ENCODE results near the gene THOC7. TPM values are rescaled to one million over a fixed set of nuclear protein-coding genes. Genes with fewer than 3 reads are reported as not detected.

Gene THOC7
- total and polyA plus RNA-seq, 2 experiments from 2014 or later = 61.7 to 67.3 TPM

DNA sequence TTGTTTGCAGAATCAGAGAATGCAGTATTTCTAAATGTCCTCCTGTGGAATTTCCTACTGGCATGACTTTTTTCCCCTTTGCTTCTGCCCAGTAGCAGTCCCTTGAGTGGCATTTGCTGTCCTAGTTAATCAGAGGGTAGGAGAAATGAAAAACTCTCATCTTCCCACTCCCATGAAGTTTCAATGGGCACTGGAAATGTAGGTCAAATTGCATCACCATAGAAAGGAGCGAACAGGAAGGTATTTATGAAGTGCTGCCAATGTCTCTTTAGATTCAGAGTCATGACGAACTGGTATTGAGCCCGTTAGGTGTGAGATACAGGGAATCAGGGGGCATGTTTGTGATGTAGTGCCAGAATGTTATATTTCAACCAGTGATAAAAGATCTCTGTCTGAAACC is 23.3 kb upstream of the THOC7 start:
- Histone ChIP-seq H3K4me1 (ENCODE audit: insufficient read depth) (no peaks in the 10 kb centered on the region), H3K9me3 (ENCODE audit: low read depth) (no peaks in the 10 kb centered on the region), H4K20me1 (ENCODE audit: insufficient read depth, poor library complexity, severe bottlenecking) (no peaks in the 10 kb centered on the region), H3K9me2 (replicated peaks; ENCODE audit: insufficient read depth) (no peaks in the 10 kb centered on the region), H3K36me3 (replicated peaks; ENCODE audit: insufficient read depth, low read depth) (no peaks in the 10 kb centered on the region), H2AFZ (no peak overlapping the region), H3K27me3 (no peaks in the 10 kb centered on the region), H3K4me2 (no peak overlapping the region), H3K79me2 (peaks cover 55% of the 10 kb centered on the region), H3K27ac (no peak overlapping the region), H3K4me3 (no peak overlapping the region)
- no peak for DNase-seq (ENCODE audit: low spot score)
- TF ChIP-seq EZH2 (IDR thresholded peaks at IDR 0.05; ENCODE audit: borderline replicate concordance) (no peak), EZH2phosphoT487 (IDR thresholded peaks at IDR 0.05; ENCODE audit: low read depth, severe bottlenecking, unreplicated experiment) (no peak)
- TF ChIP-seq, protein P1, sequence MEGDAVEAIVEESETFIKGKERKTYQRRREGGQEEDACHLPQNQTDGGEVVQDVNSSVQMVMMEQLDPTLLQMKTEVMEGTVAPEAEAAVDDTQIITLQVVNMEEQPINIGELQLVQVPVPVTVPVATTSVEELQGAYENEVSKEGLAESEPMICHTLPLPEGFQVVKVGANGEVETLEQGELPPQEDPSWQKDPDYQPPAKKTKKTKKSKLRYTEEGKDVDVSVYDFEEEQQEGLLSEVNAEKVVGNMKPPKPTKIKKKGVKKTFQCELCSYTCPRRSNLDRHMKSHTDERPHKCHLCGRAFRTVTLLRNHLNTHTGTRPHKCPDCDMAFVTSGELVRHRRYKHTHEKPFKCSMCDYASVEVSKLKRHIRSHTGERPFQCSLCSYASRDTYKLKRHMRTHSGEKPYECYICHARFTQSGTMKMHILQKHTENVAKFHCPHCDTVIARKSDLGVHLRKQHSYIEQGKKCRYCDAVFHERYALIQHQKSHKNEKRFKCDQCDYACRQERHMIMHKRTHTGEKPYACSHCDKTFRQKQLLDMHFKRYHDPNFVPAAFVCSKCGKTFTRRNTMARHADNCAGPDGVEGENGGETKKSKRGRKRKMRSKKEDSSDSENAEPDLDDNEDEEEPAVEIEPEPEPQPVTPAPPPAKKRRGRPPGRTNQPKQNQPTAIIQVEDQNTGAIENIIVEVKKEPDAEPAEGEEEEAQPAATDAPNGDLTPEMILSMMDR (IDR thresholded peaks at IDR 0.05; ENCODE audit: poor library complexity) = no peak
- WGBS (ENCODE audit: low lambda C conversion rate, missing lambda C conversion rate) = 95% methylated on average over 3 of the region's 3 CpGs

GRCh38 chr3:63880653-63881052 is 17.0 kb upstream of the THOC7 start:
- TF ChIP-seq EZH2 (IDR thresholded peaks at IDR 0.05; ENCODE audit: borderline replicate concordance) (no peak), EZH2phosphoT487 (IDR thresholded peaks at IDR 0.05; ENCODE audit: low read depth, severe bottlenecking, unreplicated experiment) (no peak)
- TF ChIP-seq, protein P1 (IDR thresholded peaks at IDR 0.05; ENCODE audit: poor library complexity) = no peak
- H3K79me2 ChIP-seq = peaks cover 92% of the 10 kb centered on the region
- no peak for DNase-seq (ENCODE audit: low spot score)

DNA sequence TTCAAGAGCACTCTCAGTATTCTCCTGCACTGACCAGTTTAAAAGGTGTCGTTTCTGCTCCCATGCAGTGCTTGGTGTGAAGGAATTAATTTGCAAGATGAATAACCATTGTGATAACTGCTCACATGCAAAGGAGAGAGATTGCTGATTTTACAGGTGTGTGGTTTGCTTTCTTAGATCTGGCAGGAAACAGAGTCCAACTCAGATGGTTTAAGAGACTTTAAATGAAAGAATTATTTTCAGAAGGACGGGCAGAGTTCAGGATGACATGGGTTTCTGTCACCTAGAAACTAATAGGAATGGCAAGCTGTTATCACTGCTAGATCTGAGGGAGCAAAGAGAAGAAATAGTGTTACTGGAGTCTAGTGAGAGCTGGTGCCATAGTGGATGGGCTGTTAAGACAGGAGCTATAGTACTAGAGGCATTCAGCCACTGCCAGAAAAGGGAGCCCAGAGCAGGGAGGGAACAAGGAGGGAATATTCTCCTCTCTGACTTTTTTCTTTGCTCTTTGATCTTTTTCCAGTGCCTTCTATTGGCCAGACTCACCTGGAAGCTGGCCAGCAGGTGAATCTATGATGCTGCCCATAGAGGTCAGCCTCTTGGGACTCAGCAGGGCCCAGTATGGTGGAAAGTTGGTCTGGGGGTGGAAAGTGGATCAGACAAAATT is 14.9 kb upstream of the THOC7 start:
- Histone ChIP-seq H3K4me1 (ENCODE audit: insufficient read depth) (peaks cover 19% of the 10 kb centered on the region), H3K4me2 (no peak overlapping the region), H3K9me2 (replicated peaks; ENCODE audit: insufficient read depth) (no peaks in the 10 kb centered on the region), H3K27ac (no peak overlapping the region), H2AFZ (no peak overlapping the region), H4K20me1 (ENCODE audit: insufficient read depth, poor library complexity, severe bottlenecking) (peaks cover 31% of the 10 kb centered on the region), H3K79me2 (peaks cover 92% of the 10 kb centered on the region), H3K4me3 (no peak overlapping the region), H3K9me3 (ENCODE audit: low read depth) (no peaks in the 10 kb centered on the region), H3K27me3 (no peaks in the 10 kb centered on the region), H3K36me3 (replicated peaks; ENCODE audit: insufficient read depth, low read depth) (no peaks in the 10 kb centered on the region)
- DNase-seq (ENCODE audit: low spot score) = no peak
- WGBS (ENCODE audit: low lambda C conversion rate, missing lambda C conversion rate) = 40% methylated on average over 2 of the region's 2 CpGs
- TF ChIP-seq, protein P1 (IDR thresholded peaks at IDR 0.05; ENCODE audit: poor library complexity) = no peak
- no peak for TF ChIP-seq EZH2phosphoT487 (IDR thresholded peaks at IDR 0.05; ENCODE audit: low read depth, severe bottlenecking, unreplicated experiment)
- no peak for TF ChIP-seq EZH2 (IDR thresholded peaks at IDR 0.05; ENCODE audit: borderline replicate concordance)

More at GRCh38 chr3:63880653-63881052, 17.0 kb upstream of the THOC7 start:
- no peaks in the 10 kb centered on the region for H3K27me3 ChIP-seq
- no peaks in the 10 kb centered on the region for H3K9me2 ChIP-seq (replicated peaks; ENCODE audit: insufficient read depth)
- no peaks in the 10 kb centered on the region for H3K36me3 ChIP-seq (replicated peaks; ENCODE audit: insufficient read depth, low read depth)
- no peak overlapping the region for H3K4me2 ChIP-seq
- peaks cover 25% of the 10 kb centered on the region for H4K20me1 ChIP-seq (ENCODE audit: insufficient read depth, poor library complexity, severe bottlenecking)
- no peak overlapping the region for H3K4me3 ChIP-seq
- H3K9me3 ChIP-seq (ENCODE audit: low read depth) = no peaks in the 10 kb centered on the region
- peaks cover 16% of the 10 kb centered on the region for H3K4me1 ChIP-seq (ENCODE audit: insufficient read depth)
- no peak overlapping the region for H2AFZ ChIP-seq
- WGBS (ENCODE audit: low lambda C conversion rate, missing lambda C conversion rate) = 63% methylated on average over 5 of the region's 5 CpGs
- no peak overlapping the region for H3K27ac ChIP-seq
